ENCODE results near the gene TEX11. TPM values are rescaled to one million over a fixed set of nuclear protein-coding genes. Genes with fewer than 3 reads are reported as not detected.
A peak's percentile ranks its signal among the peaks of the same experiment; 100 is the strongest.
"Not testable (repeated sequence)": the region's sequence is repeated elsewhere in the genome, so short reads cannot be mapped to it uniquely, and the experiment has no call there.

Gene TEX11
- total and polyA plus RNA-seq, 9 of the 15 experiments (the other 6 are each of a cell fraction or from before 2014, with no cell fraction given): 0.27 to 1.1 (median 0.45) TPM

GRCh38 chrX:70733774-70734173, 174.7 kb downstream of the TEX11 start:
- DNase-seq (ENCODE audit: extremely low read depth in 1 of 4, low spot score in 3 of 4); POLR2A ChIA-PET; CTCF ChIA-PET (ENCODE audit: low intra/inter-chr PET ratio); BruUV-seq (replicated peaks); H3K4me1 ChIP-seq (replicated peaks in 1 of 2; ENCODE audit: control insufficient read depth in 2 of 2, insufficient read depth in 2 of 2, low read length in 2 of 2); H3K79me2 ChIP-seq (ENCODE audit: control insufficient read depth, insufficient read depth, low read length); H3K9me1 ChIP-seq (ENCODE audit: control insufficient read depth, insufficient read depth, low read length); FAIRE-seq; H3K36me3 ChIP-seq (ENCODE audit: control insufficient read depth, insufficient read depth, low read length); H3K4me2 ChIP-seq (ENCODE audit: insufficient read depth, low read length); intact Hi-C loops (cut with micrococcal nuclease); H4K20me1 ChIP-seq (replicated peaks; ENCODE audit: control insufficient read depth, insufficient read depth, low read length); H3K9ac ChIP-seq (ENCODE audit: insufficient read depth in 1 of 2, low read depth in 2 of 2, low read length in 2 of 2); H3K9me3 ChIP-seq (replicated peaks; ENCODE audit: control insufficient read depth, insufficient read depth, low read depth, low read length); H2AFZ ChIP-seq (ENCODE audit: low read depth, low read length); H3K27ac ChIP-seq (ENCODE audit: extremely low read depth, low read depth, low read length); ATAC-seq; H3K4me3 ChIP-seq; in situ Hi-C loops (cut with MboI); H3K27me3 ChIP-seq (ENCODE audit: control insufficient read depth in 2 of 2, insufficient read depth in 2 of 2, low read length in 2 of 2): not testable (repeated sequence)
- peak; percentile 26 for TF ChIP-seq ZNF146 (CRISPR knock-in tag; IDR thresholded peaks at IDR 0.05; ENCODE audit: unreplicated experiment)
- 0% methylated on average over 3 of the region's 5 CpGs for WGBS (ENCODE audit: insufficient coverage, low coverage, missing lambda C conversion rate)

DNA sequence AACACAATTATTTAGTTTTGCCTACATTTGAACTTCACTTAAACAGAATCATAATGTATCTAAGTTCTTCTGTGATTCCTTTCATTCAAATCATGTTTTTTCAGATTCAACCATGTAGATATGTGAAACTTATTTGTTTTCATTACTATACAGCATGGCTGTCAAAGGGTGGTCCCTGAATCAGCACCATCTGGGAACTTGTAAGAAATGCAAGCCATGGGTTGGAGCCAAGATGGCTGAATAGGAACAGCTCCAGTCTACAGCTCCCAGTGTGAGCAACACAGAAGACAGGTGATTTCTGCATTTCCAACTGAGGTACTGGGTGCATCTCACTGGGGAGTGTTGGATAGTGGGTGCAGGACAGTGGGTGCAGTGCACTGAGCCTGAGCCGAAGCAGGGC, 180.6 kb downstream of the TEX11 start:
- FAIRE-seq; H3K9ac ChIP-seq (ENCODE audit: insufficient read depth in 1 of 2, low read depth in 2 of 2, low read length in 2 of 2); POLR2A ChIA-PET; H3K4me3 ChIP-seq; H2AFZ ChIP-seq (ENCODE audit: low read depth, low read length); H3K9me3 ChIP-seq (replicated peaks; ENCODE audit: control insufficient read depth, insufficient read depth, low read depth, low read length); H3K27ac ChIP-seq (ENCODE audit: extremely low read depth, low read depth, low read length); in situ Hi-C loops (cut with MboI); CTCF ChIA-PET (ENCODE audit: low intra/inter-chr PET ratio); H3K27me3 ChIP-seq (ENCODE audit: control insufficient read depth in 2 of 2, insufficient read depth in 2 of 2, low read length in 2 of 2); H3K9me1 ChIP-seq (ENCODE audit: control insufficient read depth, insufficient read depth, low read length); H3K4me1 ChIP-seq (replicated peaks in 1 of 2; ENCODE audit: control insufficient read depth in 2 of 2, insufficient read depth in 2 of 2, low read length in 2 of 2); H4K20me1 ChIP-seq (replicated peaks; ENCODE audit: control insufficient read depth, insufficient read depth, low read length); DNase-seq (ENCODE audit: extremely low read depth in 1 of 4, low spot score in 3 of 4); BruUV-seq (replicated peaks); H3K36me3 ChIP-seq (ENCODE audit: control insufficient read depth, insufficient read depth, low read length); intact Hi-C loops (cut with micrococcal nuclease); ATAC-seq; H3K4me2 ChIP-seq (ENCODE audit: insufficient read depth, low read length); H3K79me2 ChIP-seq (ENCODE audit: control insufficient read depth, insufficient read depth, low read length): not testable (repeated sequence)
- no CpG with 5 or more reads among the region's 1 CpG for WGBS (ENCODE audit: insufficient coverage, low coverage, missing lambda C conversion rate)

Data from K562 (cell line).